HEK293T (cell line): ENCODE data around the gene ZCCHC24.

ENCODE experiments used
- L3MBTL2 ChIP-seq: fragments of 450-650 bp; conservative IDR thresholded peaks from 2 replicates; pipeline ENCODE4 v1.6.1; 2016; ENCODE audit warnings: mild to moderate bottlenecking
- PKNOX1 ChIP-seq: fragments of 450-650 bp; IDR thresholded peaks from 2 replicates; pipeline ENCODE4 v1.6.1; 2016
- SUZ12 ChIP-seq: fragments of 450-650 bp; IDR thresholded peaks from 2 replicates; pipeline ENCODE4 v1.6.1; 2016; ENCODE audit warnings: mild to moderate bottlenecking

GRCh38 chr10:79383974-79384606 is 61.3 kb downstream of the ZCCHC24 start:
- no peak for TF ChIP-seq SUZ12
- no peak for TF ChIP-seq L3MBTL2
- no peak for TF ChIP-seq PKNOX1
